WTC11 (cell line): ENCODE results near the gene KIDINS220. TPM values are rescaled to one million over a fixed set of nuclear protein-coding genes. Genes with fewer than 3 reads are reported as not detected.

ENCODE experiments used
- ATAC-seq: fragments of 200-7000 bp; cut with Tn5 transposase; 2 replicates; pipeline ENCODE4 v1.10.0; 2021; ENCODE audit warnings: mild to moderate bottlenecking, moderate library complexity
- CTCF ChIA-PET: fragments of 300-600 bp; sonication (Branson Sonifier 250); formaldehyde crosslinking; loops from one replicate; lab custom pipeline; 2021; ENCODE audit warnings: antibody characterized with exemption; lab: Charles Lee
- POLR2A ChIA-PET: fragments of 350-600 bp; sonication (Branson Sonifier 250); formaldehyde crosslinking; loops from one replicate; lab custom pipeline; 2021; ENCODE audit warnings: antibody characterized with exemption; lab: Charles Lee
- DNase-seq: peaks from one replicate; pipeline ENCODE4 v3.0.0; 2021; ENCODE audit warnings: low spot score
- H3K27ac Mint-ChIP-seq: 2 replicates; pipeline ENCODE4 v1.8.0; 2021; ENCODE audit warnings: mixed read lengths
- H3K27me3 Mint-ChIP-seq: 2 replicates; pipeline ENCODE4 v1.8.0; 2021; ENCODE audit warnings: low read depth, mild to moderate bottlenecking, moderate library complexity, mixed read lengths
- H3K36me3 Mint-ChIP-seq: 2 replicates; pipeline ENCODE4 v1.8.0; 2021; ENCODE audit warnings: mixed read lengths
- H3K4me1 Mint-ChIP-seq: 2 replicates; pipeline ENCODE4 v1.8.0; 2022; ENCODE audit warnings: mixed read lengths
- H3K4me3 Mint-ChIP-seq: 2 replicates; pipeline ENCODE4 v1.8.0; 2021; ENCODE audit warnings: mild to moderate bottlenecking, moderate library complexity, mixed read lengths
- H3K9me3 Mint-ChIP-seq: 2 replicates; pipeline ENCODE4 v1.8.0; 2021; ENCODE audit warnings: mixed read lengths
- ESRRA ChIP-seq: sonication (generic); formaldehyde crosslinking; IDR thresholded peaks from 2 replicates; pipeline ENCODE4 v1.8.1; 2022; ENCODE audit warnings: mild to moderate bottlenecking, missing genetic modification reagents, borderline replicate concordance
- FOXK1 ChIP-seq: sonication (generic); formaldehyde crosslinking; IDR thresholded peaks from 2 replicates; pipeline ENCODE4 v1.8.0; 2022; ENCODE audit warnings: mild to moderate bottlenecking, moderate library complexity, missing genetic modification reagents
- HMGA2 ChIP-seq: fragments of 250-450 bp; sonication (Bioruptor Pico); IDR thresholded peaks from 2 replicates; pipeline ENCODE4 v1.4.0; 2021; ENCODE audit warnings: mild to moderate bottlenecking, moderate library complexity
- KAT7 ChIP-seq: sonication (generic); formaldehyde crosslinking; IDR thresholded peaks from 2 replicates; pipeline ENCODE4 v1.8.1; 2023; ENCODE audit warnings: missing genetic modification reagents, mild to moderate bottlenecking, borderline replicate concordance
- MXD4 ChIP-seq: fragments of 250-450 bp; sonication (Bioruptor Pico); IDR thresholded peaks from 2 replicates; pipeline ENCODE4 v1.8.0; 2021; ENCODE audit warnings: mild to moderate bottlenecking, moderate library complexity, borderline replicate concordance
- NFATC4 ChIP-seq: fragments of 250-450 bp; sonication (Bioruptor Pico); IDR thresholded peaks from 2 replicates; pipeline ENCODE4 v1.9.0; 2021; ENCODE audit warnings: mild to moderate bottlenecking
- NR1H2 ChIP-seq: sonication (generic); formaldehyde crosslinking; IDR thresholded peaks from 2 replicates; pipeline ENCODE4 v1.9.0; 2021; ENCODE audit warnings: mild to moderate bottlenecking, moderate library complexity, missing genetic modification reagents
- NR3C1 ChIP-seq: sonication (generic); formaldehyde crosslinking; conservative IDR thresholded peaks from 2 replicates; pipeline ENCODE4 v1.8.1; 2023; ENCODE audit warnings: low read depth, mild to moderate bottlenecking, missing genetic modification reagents
- OVOL2 ChIP-seq: fragments of 250-450 bp; sonication (Bioruptor Pico); IDR thresholded peaks from 2 replicates; pipeline ENCODE4 v1.9.0; 2021; ENCODE audit warnings: mild to moderate bottlenecking, borderline replicate concordance
- RELA ChIP-seq: sonication (generic); formaldehyde crosslinking; IDR thresholded peaks from 2 replicates; pipeline ENCODE4 v1.8.1; 2022; ENCODE audit warnings: missing genetic modification reagents, mild to moderate bottlenecking, borderline replicate concordance
- SP1 ChIP-seq: sonication (generic); formaldehyde crosslinking; conservative IDR thresholded peaks from 2 replicates; pipeline ENCODE4 v1.8.1; 2022; ENCODE audit warnings: missing genetic modification reagents
- USF2 ChIP-seq: sonication (generic); formaldehyde crosslinking; IDR thresholded peaks from 2 replicates; pipeline ENCODE4 v1.8.1; 2023; ENCODE audit warnings: mild to moderate bottlenecking, missing genetic modification reagents, moderate library complexity
- ZMAT4 ChIP-seq: fragments of 250-450 bp; sonication (Bioruptor Pico); IDR thresholded peaks from 2 replicates; pipeline ENCODE4 v1.9.0; 2021; ENCODE audit warnings: mild to moderate bottlenecking
- ZNF232 ChIP-seq: sonication (generic); formaldehyde crosslinking; IDR thresholded peaks from 2 replicates; pipeline ENCODE4 v1.8.0; 2022; ENCODE audit warnings: mild to moderate bottlenecking, missing genetic modification reagents
- ZNF396 ChIP-seq: fragments of 250-450 bp; sonication (Bioruptor Pico); IDR thresholded peaks from 2 replicates; pipeline ENCODE4 v1.8.0; 2021; ENCODE audit warnings: mild to moderate bottlenecking, moderate library complexity, borderline replicate concordance
- ZNF416 ChIP-seq: fragments of 250-450 bp; sonication (Bioruptor Pico); IDR thresholded peaks from 2 replicates; pipeline ENCODE4 v1.9.0; 2021; ENCODE audit warnings: mild to moderate bottlenecking, inconsistent platforms
- ZSCAN18 ChIP-seq: fragments of 250-450 bp; sonication (Bioruptor Pico); IDR thresholded peaks from 2 replicates; pipeline ENCODE4 v2.1.2; 2022; ENCODE audit warnings: mild to moderate bottlenecking, moderate library complexity
- total RNA-seq: library from RNA; stranded (reverse); gene quantifications from 3 replicates; pipeline ENCODE4 v1.2.3, GENCODE V29; 2021
- TF ChIP-seq, protein P1 (sequence below): fragments of 250-450 bp; sonication (Bioruptor Pico); IDR thresholded peaks from 2 replicates; pipeline ENCODE4 v1.9.0; 2021; ENCODE audit warnings: moderate library complexity, mild to moderate bottlenecking, inconsistent platforms, borderline replicate concordance
- TF ChIP-seq, protein P2 (sequence below): sonication (generic); formaldehyde crosslinking; IDR thresholded peaks from 2 replicates; pipeline ENCODE4 v1.8.1; 2022; ENCODE audit warnings: low read depth, missing genetic modification reagents, borderline replicate concordance
- TF ChIP-seq, protein P3 (sequence below): sonication (generic); formaldehyde crosslinking; IDR thresholded peaks from 2 replicates; pipeline ENCODE4 v1.8.1; 2022; ENCODE audit warnings: low read depth, mild to moderate bottlenecking, moderate library complexity, missing genetic modification reagents, borderline replicate concordance
- TF ChIP-seq, protein P4 (sequence below): sonication (generic); formaldehyde crosslinking; IDR thresholded peaks from 2 replicates; pipeline ENCODE4 v1.8.0; 2022; ENCODE audit warnings: mild to moderate bottlenecking, missing genetic modification reagents
- TF ChIP-seq, protein P5 (sequence below): fragments of 250-450 bp; sonication (Bioruptor Pico); conservative IDR thresholded peaks from 2 replicates; pipeline ENCODE4 v1.9.0; 2021; ENCODE audit warnings: mild to moderate bottlenecking

The KIDINS220 gene
- total RNA-seq, 1 experiment from 2014 or later, result 23.9 TPM

DNA sequence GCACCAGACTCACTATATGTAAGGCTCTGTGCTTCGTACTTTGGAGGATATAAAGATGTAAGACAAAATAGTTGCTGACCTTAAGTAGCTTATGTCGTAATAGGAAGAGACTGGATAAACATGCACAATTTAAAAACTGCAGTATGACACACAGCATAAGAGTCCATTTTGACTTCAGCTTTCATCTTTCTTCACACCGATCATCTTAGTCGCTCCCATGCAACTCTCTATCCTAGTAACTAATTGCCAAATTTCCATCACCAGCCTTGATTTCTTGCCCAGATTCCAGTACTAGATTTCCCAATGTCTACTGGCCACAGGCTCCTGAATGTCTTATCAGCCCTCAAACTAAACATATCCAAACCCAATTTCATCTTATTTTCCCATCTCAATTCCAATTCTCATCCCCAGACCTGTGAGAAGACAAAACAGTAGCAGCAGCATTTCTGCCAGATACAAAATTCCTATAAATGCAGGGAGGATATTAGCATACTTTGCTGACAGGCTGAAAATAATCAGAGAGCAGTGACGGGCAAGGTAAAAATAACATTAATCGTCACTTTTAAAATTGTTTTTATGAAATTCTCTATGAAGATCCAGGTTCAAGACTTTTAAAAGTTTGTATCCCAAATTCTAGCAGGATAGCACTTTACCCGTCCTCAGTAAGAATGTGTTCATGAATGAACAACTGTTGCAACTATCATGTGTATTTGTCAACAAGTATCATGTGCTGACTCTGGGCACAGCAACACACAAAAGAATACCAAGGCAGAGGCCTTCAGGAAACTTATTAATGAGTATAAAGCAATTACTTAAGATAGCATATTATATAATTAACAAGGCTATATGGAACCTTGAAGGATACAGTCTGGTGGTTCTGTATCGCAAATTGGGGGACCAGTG lies 42.2 kb downstream of the KIDINS220 start:
- H3K4me1 Mint-ChIP-seq, result no peaks in the 10 kb centered on the region
- ATAC-seq, result no peak
- TF ChIP-seq, protein P1, sequence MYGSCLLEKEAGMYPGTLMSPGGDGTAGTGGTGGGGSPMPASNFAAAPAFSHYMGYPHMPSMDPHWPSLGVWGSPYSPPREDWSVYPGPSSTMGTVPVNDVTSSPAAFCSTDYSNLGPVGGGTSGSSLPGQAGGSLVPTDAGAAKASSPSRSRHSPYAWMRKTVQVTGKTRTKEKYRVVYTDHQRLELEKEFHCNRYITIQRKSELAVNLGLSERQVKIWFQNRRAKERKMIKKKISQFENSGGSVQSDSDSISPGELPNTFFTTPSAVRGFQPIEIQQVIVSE (CRISPR knock-in tag), result no peak
- no peak for TF ChIP-seq ESRRA (CRISPR knock-in tag)
- no peak for TF ChIP-seq NR3C1 (CRISPR knock-in tag)
- TF ChIP-seq SP1 (CRISPR knock-in tag), result no peak
- no peak for TF ChIP-seq RELA (CRISPR knock-in tag)
- no peak for TF ChIP-seq HMGA2
- TF ChIP-seq, protein P2, sequence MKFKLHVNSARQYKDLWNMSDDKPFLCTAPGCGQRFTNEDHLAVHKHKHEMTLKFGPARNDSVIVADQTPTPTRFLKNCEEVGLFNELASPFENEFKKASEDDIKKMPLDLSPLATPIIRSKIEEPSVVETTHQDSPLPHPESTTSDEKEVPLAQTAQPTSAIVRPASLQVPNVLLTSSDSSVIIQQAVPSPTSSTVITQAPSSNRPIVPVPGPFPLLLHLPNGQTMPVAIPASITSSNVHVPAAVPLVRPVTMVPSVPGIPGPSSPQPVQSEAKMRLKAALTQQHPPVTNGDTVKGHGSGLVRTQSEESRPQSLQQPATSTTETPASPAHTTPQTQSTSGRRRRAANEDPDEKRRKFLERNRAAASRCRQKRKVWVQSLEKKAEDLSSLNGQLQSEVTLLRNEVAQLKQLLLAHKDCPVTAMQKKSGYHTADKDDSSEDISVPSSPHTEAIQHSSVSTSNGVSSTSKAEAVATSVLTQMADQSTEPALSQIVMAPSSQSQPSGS (CRISPR knock-in tag), result no peak
- no peak for TF ChIP-seq ZNF416 (CRISPR knock-in tag)
- TF ChIP-seq USF2 (CRISPR knock-in tag), result no peak
- no peak for TF ChIP-seq ZNF232 (CRISPR knock-in tag)
- TF ChIP-seq NFATC4 (CRISPR knock-in tag), result no peak
- TF ChIP-seq, protein P3, sequence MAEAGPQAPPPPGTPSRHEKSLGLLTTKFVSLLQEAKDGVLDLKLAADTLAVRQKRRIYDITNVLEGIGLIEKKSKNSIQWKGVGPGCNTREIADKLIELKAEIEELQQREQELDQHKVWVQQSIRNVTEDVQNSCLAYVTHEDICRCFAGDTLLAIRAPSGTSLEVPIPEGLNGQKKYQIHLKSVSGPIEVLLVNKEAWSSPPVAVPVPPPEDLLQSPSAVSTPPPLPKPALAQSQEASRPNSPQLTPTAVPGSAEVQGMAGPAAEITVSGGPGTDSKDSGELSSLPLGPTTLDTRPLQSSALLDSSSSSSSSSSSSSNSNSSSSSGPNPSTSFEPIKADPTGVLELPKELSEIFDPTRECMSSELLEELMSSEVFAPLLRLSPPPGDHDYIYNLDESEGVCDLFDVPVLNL (CRISPR knock-in tag), result no peak
- no peak for TF ChIP-seq NR1H2
- TF ChIP-seq, all 79 proteins: peak for 0
- Mint-ChIP-seq H3K27ac (no peak overlapping the region), H3K27me3 (no peaks in the 10 kb centered on the region), H3K4me3 (no peak overlapping the region), H3K36me3 (peaks cover 4% of the 10 kb centered on the region), H3K9me3 (no peaks in the 10 kb centered on the region)
- ChIA-PET CTCF (no interaction called here), POLR2A (interaction anchor here (0.6 kb wide), 1 partner anchor 599 kb away, joined by 8 read pairs; no protein-coding TSS in a partner anchor)
- DNase-seq, result no peak

- no peak overlapping the region for H3K4me3 Mint-ChIP-seq
- peaks cover 14% of the 10 kb centered on the region for H3K36me3 Mint-ChIP-seq
- no peak overlapping the region for H3K27ac Mint-ChIP-seq
- no peak for ATAC-seq
- H3K4me1 Mint-ChIP-seq, result no peaks in the 10 kb centered on the region
- no peaks in the 10 kb centered on the region for H3K9me3 Mint-ChIP-seq
- H3K27me3 Mint-ChIP-seq, result no peaks in the 10 kb centered on the region
- TF ChIP-seq FOXK1, result no peak
- DNase-seq, result no peak
- POLR2A ChIA-PET, result no interaction called here
- CTCF ChIA-PET, result no interaction called here
These were observed 46.7 kb downstream of the KIDINS220 start for GRCh38 chr2:8790739-8791162.

- ChIA-PET POLR2A (interaction anchor here (0.6 kb wide), 1 partner anchor 569 kb away, joined by 3 read pairs; no protein-coding TSS in a partner anchor), CTCF (no interaction called here)
- Mint-ChIP-seq H3K36me3 (peaks cover 20% of the 10 kb centered on the region), H3K4me3 (no peak overlapping the region), H3K27me3 (no peaks in the 10 kb centered on the region), H3K9me3 (no peaks in the 10 kb centered on the region), H3K4me1 (no peaks in the 10 kb centered on the region), H3K27ac (no peak overlapping the region)
- ATAC-seq (no peak), DNase-seq (no peak)
- TF ChIP-seq MXD4, result no peak
- no peak for TF ChIP-seq ZMAT4
- no peak for TF ChIP-seq ZNF396 (CRISPR knock-in tag)
- no peak for TF ChIP-seq RELA (CRISPR knock-in tag)
- TF ChIP-seq, protein P4, sequence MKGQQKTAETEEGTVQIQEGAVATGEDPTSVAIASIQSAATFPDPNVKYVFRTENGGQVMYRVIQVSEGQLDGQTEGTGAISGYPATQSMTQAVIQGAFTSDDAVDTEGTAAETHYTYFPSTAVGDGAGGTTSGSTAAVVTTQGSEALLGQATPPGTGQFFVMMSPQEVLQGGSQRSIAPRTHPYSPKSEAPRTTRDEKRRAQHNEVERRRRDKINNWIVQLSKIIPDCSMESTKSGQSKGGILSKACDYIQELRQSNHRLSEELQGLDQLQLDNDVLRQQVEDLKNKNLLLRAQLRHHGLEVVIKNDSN (CRISPR knock-in tag), result no peak
- TF ChIP-seq, protein P5, sequence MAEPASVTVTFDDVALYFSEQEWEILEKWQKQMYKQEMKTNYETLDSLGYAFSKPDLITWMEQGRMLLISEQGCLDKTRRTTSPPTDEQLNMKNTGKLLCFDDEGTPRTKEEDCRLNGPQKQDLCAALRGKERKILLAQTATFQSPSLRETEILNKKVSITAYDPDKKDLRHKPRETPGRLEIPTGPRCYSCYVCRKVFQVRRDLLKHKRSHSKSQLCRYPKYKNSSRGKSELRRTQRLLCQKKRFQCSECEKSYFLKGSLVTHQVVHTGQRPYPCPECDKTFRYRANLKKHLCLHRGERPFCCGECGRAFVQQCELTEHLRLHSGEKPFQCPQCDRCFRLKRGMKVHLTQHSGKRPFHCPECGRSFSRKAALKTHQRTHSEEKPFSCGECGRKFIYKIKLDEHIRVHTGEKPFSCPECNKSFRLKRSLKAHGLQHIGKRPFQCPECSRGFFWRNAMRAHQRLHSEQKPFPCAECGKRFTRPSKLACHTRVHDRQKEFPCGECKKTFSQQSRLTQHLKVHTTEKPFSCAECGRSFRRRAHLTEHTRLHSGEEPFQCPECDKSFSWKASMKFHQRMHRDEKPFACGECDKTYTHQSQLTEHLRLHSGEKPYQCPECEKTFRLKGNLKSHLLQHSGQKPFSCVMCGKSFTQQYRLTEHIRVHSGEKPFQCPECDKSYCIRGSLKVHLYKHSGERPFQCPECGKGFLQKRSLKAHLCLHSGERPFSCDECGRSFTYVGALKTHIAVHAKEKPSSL (CRISPR knock-in tag), result no peak
- TF ChIP-seq ZSCAN18 (CRISPR knock-in tag), result no peak
- no peak for TF ChIP-seq KAT7 (CRISPR knock-in tag)
- no peak for TF ChIP-seq NFATC4 (CRISPR knock-in tag)
- TF ChIP-seq OVOL2 (CRISPR knock-in tag), result no peak
These were observed 51.0 kb downstream of the KIDINS220 start for GRCh38 chr2:8786463-8786862.
